RWPE1 (cell line): Measurements from ENCODE around the gene CALML6.

Experiments used
- CTCF ChIA-PET: fragments of 350-600 bp; sonication (Branson Sonifier 250); formaldehyde crosslinking; extraction: SDS; loops from one replicate; lab custom pipeline; 2021; lab: Yijun Ruan, JAX
- POLR2A ChIA-PET: fragments of 400-600 bp; formaldehyde crosslinking; extraction: SDS; loops from one replicate; lab custom pipeline; 2020; ENCODE audit warnings: antibody characterized with exemption; ENCODE audit not compliant: low non-redundant PET; lab: Yijun Ruan, JAX
- DNase-seq: peaks from one replicate; pipeline ENCODE4 v3.0.0; 2012; ENCODE audit warnings: low spot score
- H3K27ac ChIP-seq: fragments of 450-650 bp; 2 replicates; pipeline ENCODE4 v1.5.1; 2017
- CTCF ChIP-seq: fragments of 450-650 bp; conservative IDR thresholded peaks from 2 replicates; pipeline ENCODE4 v1.5.1; 2017; ENCODE audit warnings: low read depth, mild to moderate bottlenecking

Gene CALML6

GRCh38 chr1:1875932-1876331 lies 39.1 kb upstream of the CALML6 start:
- no peak for DNase-seq
- ChIA-PET POLR2A (no interaction called here), CTCF (no interaction called here)
- TF ChIP-seq CTCF = no peak
- no peak overlapping the region for H3K27ac ChIP-seq

- no peak overlapping the region for H3K27ac ChIP-seq
- TF ChIP-seq CTCF = no peak
- ChIA-PET CTCF (interaction anchor here (0.8 kb wide), 1 partner anchor 32 kb away, joined by 3 read pairs; no protein-coding TSS in a partner anchor), POLR2A (no interaction called here)
- no peak for DNase-seq
Observed at GRCh38 chr1:1876335-1876930, 38.6 kb upstream of the CALML6 start.

GRCh38 chr1:1877865-1878436 lies 37.1 kb upstream of the CALML6 start:
- ChIA-PET POLR2A (no interaction called here), CTCF (interaction anchor here (0.7 kb wide), 1 partner anchor 158 kb away, joined by 3 read pairs; no protein-coding TSS in a partner anchor)
- no peak for DNase-seq
- no peak for TF ChIP-seq CTCF
- no peak overlapping the region for H3K27ac ChIP-seq

GRCh38 chr1:1879942-1880341 lies 35.1 kb upstream of the CALML6 start:
- no peak for DNase-seq
- POLR2A ChIA-PET = interaction anchor here (0.6 kb wide), 1 partner anchor 14 kb away, joined by 4 read pairs; no protein-coding TSS in a partner anchor
- CTCF ChIA-PET = interaction anchor here (1.0 kb wide), 1 partner anchor 26 kb away, joined by 6 read pairs; no protein-coding TSS in a partner anchor
- no peak overlapping the region for H3K27ac ChIP-seq
- TF ChIP-seq CTCF = no peak

GRCh38 chr1:1880617-1881312 lies 34.3 kb upstream of the CALML6 start:
- DNase-seq = no peak
- POLR2A ChIA-PET = no interaction called here
- no peak for TF ChIP-seq CTCF
- CTCF ChIA-PET = interaction anchor here (0.6 to 1.0 kb wide), 3 partner anchors 25 to 42 kb away, joined by 3 to 6 read pairs (median 4); no protein-coding TSS in a partner anchor
- H3K27ac ChIP-seq = no peak overlapping the region

GRCh38 chr1:1881727-1882126 lies 33.3 kb upstream of the CALML6 start:
- TF ChIP-seq CTCF = no peak
- ChIA-PET POLR2A (no interaction called here), CTCF (no interaction called here)
- no peak for DNase-seq
- peak overlapping the region; percentile 28 for H3K27ac ChIP-seq
